IMR-90 (cell line): ENCODE measurements around the gene IL6ST.

Experiments
- MAZ ChIP-seq: IDR thresholded peaks from 2 replicates; pipeline ENCODE4 v1.6.1; 2012; ENCODE audit warnings: low read depth, mild to moderate bottlenecking, low read length, improper control_type of control experiment, moderate library complexity, borderline replicate concordance
- MXI1 ChIP-seq: IDR thresholded peaks from 2 replicates; pipeline ENCODE4 v1.6.1; 2012; ENCODE audit warnings: low read depth, mild to moderate bottlenecking, low read length, moderate library complexity, borderline replicate concordance
- NFE2L2 ChIP-seq: fragments of 150-350 bp; IDR thresholded peaks from 2 replicates; pipeline ENCODE4 v1.6.1; 2016; ENCODE audit warnings: low read depth, mild to moderate bottlenecking, low read length
- POLR2A ChIP-seq: IDR thresholded peaks from 2 replicates; pipeline ENCODE4 v1.6.1; 2012; ENCODE audit warnings: mild to moderate bottlenecking, low read depth, low read length
- RAD21 ChIP-seq: IDR thresholded peaks from 2 replicates; pipeline ENCODE4 v1.6.1; 2012; ENCODE audit warnings: low read length, improper control_type of control experiment
- RFX5 ChIP-seq: IDR thresholded peaks from 2 replicates; pipeline ENCODE4 v1.8.0; 2012; ENCODE audit warnings: low read depth, mild to moderate bottlenecking, low read length, moderate library complexity
- TF ChIP-seq, protein P1 (sequence below): conservative IDR thresholded peaks from 2 replicates; pipeline ENCODE4 v1.5.1; 2012; ENCODE audit warnings: mild to moderate bottlenecking, low read depth, low read length, improper control_type of control experiment

DNA sequence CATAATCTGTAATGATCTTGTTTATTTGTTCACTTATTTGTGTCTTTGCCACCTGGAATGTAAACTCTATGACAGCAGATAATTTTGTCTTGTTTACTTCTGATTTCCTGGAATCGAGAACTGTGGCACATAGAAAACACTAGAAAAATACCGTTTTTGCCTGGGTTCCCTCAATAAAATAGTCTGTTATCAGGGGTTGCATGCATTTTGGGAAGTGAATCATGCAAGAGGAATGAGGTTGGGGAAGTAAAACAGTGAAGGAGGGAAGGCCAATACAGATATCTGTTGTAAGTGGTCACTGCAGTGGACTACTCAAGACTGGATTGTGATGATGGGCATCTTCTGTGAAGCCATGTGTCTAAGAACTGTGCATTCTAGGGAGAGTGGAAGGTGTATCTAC is 45.2 kb upstream of the IL6ST start:
- no peak for TF ChIP-seq POLR2A
- no peak for TF ChIP-seq MAZ
- TF ChIP-seq, protein P1, sequence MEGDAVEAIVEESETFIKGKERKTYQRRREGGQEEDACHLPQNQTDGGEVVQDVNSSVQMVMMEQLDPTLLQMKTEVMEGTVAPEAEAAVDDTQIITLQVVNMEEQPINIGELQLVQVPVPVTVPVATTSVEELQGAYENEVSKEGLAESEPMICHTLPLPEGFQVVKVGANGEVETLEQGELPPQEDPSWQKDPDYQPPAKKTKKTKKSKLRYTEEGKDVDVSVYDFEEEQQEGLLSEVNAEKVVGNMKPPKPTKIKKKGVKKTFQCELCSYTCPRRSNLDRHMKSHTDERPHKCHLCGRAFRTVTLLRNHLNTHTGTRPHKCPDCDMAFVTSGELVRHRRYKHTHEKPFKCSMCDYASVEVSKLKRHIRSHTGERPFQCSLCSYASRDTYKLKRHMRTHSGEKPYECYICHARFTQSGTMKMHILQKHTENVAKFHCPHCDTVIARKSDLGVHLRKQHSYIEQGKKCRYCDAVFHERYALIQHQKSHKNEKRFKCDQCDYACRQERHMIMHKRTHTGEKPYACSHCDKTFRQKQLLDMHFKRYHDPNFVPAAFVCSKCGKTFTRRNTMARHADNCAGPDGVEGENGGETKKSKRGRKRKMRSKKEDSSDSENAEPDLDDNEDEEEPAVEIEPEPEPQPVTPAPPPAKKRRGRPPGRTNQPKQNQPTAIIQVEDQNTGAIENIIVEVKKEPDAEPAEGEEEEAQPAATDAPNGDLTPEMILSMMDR, result no peak
- no peak for TF ChIP-seq MXI1
- TF ChIP-seq RFX5, result no peak
- no peak for TF ChIP-seq NFE2L2
- TF ChIP-seq RAD21, result no peak
